IMR-90 (cell line): Measurements from ENCODE around the gene CMIP.

ENCODE experiments used
- BHLHE40 ChIP-seq: fragments of 150-350 bp; IDR thresholded peaks from 2 replicates; pipeline ENCODE4 v1.6.1; 2016; ENCODE audit warnings: mild to moderate bottlenecking, low read depth, low read length
- CEBPB ChIP-seq: IDR thresholded peaks from 2 replicates; pipeline ENCODE4 v1.6.1; 2012; ENCODE audit warnings: low read depth, low read length, improper control_type of control experiment
- CHD1 ChIP-seq: IDR thresholded peaks from 2 replicates; pipeline ENCODE4 v1.6.1; 2012; ENCODE audit warnings: low read depth, low read length, improper control_type of control experiment
- CTCF ChIP-seq: conservative IDR thresholded peaks from 2 replicates; pipeline ENCODE4 v1.5.1; 2012; ENCODE audit warnings: mild to moderate bottlenecking, low read depth, low read length, improper control_type of control experiment
- MAZ ChIP-seq: IDR thresholded peaks from 2 replicates; pipeline ENCODE4 v1.6.1; 2012; ENCODE audit warnings: low read depth, mild to moderate bottlenecking, low read length, improper control_type of control experiment, moderate library complexity, borderline replicate concordance
- MXI1 ChIP-seq: IDR thresholded peaks from 2 replicates; pipeline ENCODE4 v1.6.1; 2012; ENCODE audit warnings: low read depth, mild to moderate bottlenecking, low read length, moderate library complexity, borderline replicate concordance
- NFE2L2 ChIP-seq: fragments of 150-350 bp; IDR thresholded peaks from 2 replicates; pipeline ENCODE4 v1.6.1; 2016; ENCODE audit warnings: low read depth, mild to moderate bottlenecking, low read length
- POLR2A ChIP-seq: IDR thresholded peaks from 2 replicates; pipeline ENCODE4 v1.6.1; 2012; ENCODE audit warnings: mild to moderate bottlenecking, low read depth, low read length
- RFX5 ChIP-seq: IDR thresholded peaks from 2 replicates; pipeline ENCODE4 v1.8.0; 2012; ENCODE audit warnings: low read depth, mild to moderate bottlenecking, low read length, moderate library complexity
- SMC3 ChIP-seq: fragments of 150-350 bp; IDR thresholded peaks from 2 replicates; pipeline ENCODE4 v1.6.1; 2016; ENCODE audit warnings: low read depth, mild to moderate bottlenecking, antibody characterized with exemption, low read length, moderate library complexity
- USF2 ChIP-seq: fragments of 150-350 bp; IDR thresholded peaks from 2 replicates; pipeline ENCODE4 v1.6.1; 2017; ENCODE audit warnings: mild to moderate bottlenecking, antibody characterized with exemption, low read length, low read depth
- TF ChIP-seq, protein P1 (sequence below): fragments of 150-350 bp; IDR thresholded peaks from 2 replicates; pipeline ENCODE4 v1.6.1; 2016; ENCODE audit warnings: low read depth, mild to moderate bottlenecking, low read length, moderate library complexity, borderline replicate concordance

GRCh38 chr16:81520151-81520470, 75.5 kb downstream of the CMIP start:
- TF ChIP-seq MAZ: no peak
- TF ChIP-seq USF2: no peak
- no peak for TF ChIP-seq BHLHE40
- no peak for TF ChIP-seq CTCF
- TF ChIP-seq RFX5: no peak
- TF ChIP-seq MXI1: no peak
- TF ChIP-seq POLR2A: no peak
- no peak for TF ChIP-seq CEBPB
- TF ChIP-seq, protein P1, sequence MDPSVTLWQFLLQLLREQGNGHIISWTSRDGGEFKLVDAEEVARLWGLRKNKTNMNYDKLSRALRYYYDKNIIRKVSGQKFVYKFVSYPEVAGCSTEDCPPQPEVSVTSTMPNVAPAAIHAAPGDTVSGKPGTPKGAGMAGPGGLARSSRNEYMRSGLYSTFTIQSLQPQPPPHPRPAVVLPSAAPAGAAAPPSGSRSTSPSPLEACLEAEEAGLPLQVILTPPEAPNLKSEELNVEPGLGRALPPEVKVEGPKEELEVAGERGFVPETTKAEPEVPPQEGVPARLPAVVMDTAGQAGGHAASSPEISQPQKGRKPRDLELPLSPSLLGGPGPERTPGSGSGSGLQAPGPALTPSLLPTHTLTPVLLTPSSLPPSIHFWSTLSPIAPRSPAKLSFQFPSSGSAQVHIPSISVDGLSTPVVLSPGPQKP: no peak
- no peak for TF ChIP-seq CHD1
- no peak for TF ChIP-seq NFE2L2
- TF ChIP-seq SMC3: no peak
